ENCODE results near the gene C20orf141. TPM values are rescaled to one million over a fixed set of nuclear protein-coding genes. Genes with fewer than 3 reads are reported as not detected.

Gene C20orf141
- total and polyA plus RNA-seq, 2 experiments from 2014 or later: not detected

DNA sequence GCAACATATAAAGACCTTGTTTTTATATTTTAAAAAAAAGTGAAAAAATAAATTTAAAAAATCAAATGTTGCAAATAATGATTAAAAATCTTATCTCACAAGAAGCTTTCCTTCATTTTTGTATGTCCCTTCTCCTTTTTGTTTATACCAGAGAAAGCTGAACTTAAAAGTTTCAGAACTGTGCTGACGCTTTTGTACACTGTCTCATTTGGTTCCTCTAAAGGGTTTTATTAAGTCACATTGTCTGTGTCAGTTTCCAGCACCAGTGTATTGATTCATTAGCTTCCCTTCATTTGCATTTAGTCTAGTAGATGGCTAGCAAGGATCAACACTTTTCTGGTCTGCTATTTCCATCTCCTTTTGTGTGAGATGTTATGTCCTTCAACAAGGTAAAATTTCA is 19.0 kb downstream of the C20orf141 start:
- DNase-seq (ENCODE audit: low read depth in 1 of 2, low spot score in 1 of 2): no peak
- Histone ChIP-seq H3K4me1 (ENCODE audit: low read depth) (no peaks in the 10 kb centered on the region), H3K9me3 (ENCODE audit: low read depth) (no peaks in the 10 kb centered on the region), H3K27ac (no peak overlapping the region), H3K4me3 (no peak overlapping the region), H3K27me3 (peaks cover 8% of the 10 kb centered on the region), H3K36me3 (peaks cover 2% of the 10 kb centered on the region)
- no peak for TF ChIP-seq CTCF (IDR thresholded peaks at IDR 0.05; ENCODE audit: low read depth, low read length)

DNA sequence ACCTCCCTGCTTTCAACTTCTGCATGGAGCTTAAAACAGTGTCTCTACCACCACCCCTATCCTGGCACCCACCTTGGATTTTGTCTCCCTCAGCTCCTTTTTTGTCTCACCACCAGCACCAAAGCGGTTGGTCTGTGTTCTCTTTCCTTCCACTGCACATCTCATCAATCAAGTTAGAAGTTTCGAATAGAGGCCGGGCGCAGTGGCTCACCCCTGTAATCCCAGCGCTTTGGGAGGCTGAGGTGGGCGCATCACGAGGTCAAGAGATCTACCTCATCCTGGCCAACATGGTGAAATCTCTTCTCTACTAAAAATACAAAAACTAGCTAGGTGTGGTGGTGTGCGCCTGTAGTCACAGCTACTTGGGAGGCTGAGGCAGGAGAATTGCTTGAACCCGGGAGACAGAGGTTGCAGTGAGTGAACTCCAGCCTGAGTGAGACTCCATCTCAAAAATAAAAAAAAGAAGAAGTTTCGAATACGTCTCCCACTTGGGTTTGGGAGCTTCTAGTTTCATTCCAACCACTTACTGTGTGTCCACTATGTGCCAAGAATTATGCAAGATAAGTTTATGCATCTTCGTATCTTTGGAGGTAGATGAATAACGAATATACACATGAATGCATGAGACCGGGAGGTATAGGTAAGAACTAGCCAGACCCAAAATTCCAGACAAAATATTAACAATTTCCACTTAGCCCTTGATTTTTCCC is 19.8 kb downstream of the C20orf141 start:
- Histone ChIP-seq H3K27ac (no peak overlapping the region), H3K27me3 (peaks cover under 1% of the 10 kb centered on the region), H3K9me3 (ENCODE audit: low read depth) (no peaks in the 10 kb centered on the region), H3K4me1 (ENCODE audit: low read depth) (no peaks in the 10 kb centered on the region), H3K36me3 (peaks cover 2% of the 10 kb centered on the region), H3K4me3 (no peak overlapping the region)
- no peak for TF ChIP-seq CTCF (IDR thresholded peaks at IDR 0.05; ENCODE audit: low read depth, low read length)
- no peak for DNase-seq (ENCODE audit: low read depth in 1 of 2, low spot score in 1 of 2)

DNA sequence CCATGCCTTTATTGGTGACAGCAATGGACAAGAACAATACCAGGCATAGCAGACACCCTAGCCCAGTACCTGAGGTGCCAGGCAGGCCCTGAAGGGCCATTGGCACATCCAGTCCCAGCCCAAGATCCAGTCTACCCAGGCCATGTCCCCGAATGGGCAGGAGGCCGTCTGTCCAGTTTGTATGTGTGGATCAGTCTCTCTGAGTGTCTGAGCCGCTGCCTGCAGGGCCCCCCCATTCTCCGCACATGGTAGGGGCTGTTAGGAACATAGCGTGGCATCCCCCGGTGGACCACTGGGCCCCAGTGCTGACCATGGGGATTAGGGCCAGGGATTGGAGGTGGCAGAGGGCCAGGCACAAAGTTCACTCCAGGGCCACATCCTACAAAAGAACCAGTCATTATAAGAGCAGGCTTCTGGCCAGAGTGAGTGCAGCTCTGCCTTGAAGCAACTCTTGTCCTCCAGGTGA is 20.6 kb downstream of the C20orf141 start:
- Histone ChIP-seq H3K27ac (no peak overlapping the region), H3K36me3 (peaks cover 2% of the 10 kb centered on the region), H3K4me3 (no peak overlapping the region), H3K4me1 (ENCODE audit: low read depth) (no peaks in the 10 kb centered on the region), H3K27me3 (no peaks in the 10 kb centered on the region), H3K9me3 (ENCODE audit: low read depth) (no peaks in the 10 kb centered on the region)
- no peak for TF ChIP-seq CTCF (IDR thresholded peaks at IDR 0.05; ENCODE audit: low read depth, low read length)
- no peak for DNase-seq (ENCODE audit: low read depth in 1 of 2, low spot score in 1 of 2)

GRCh38 chr20:2836035-2836434 is 21.2 kb downstream of the C20orf141 start:
- no peak for DNase-seq (ENCODE audit: low read depth in 1 of 2, low spot score in 1 of 2)
- Histone ChIP-seq H3K9me3 (ENCODE audit: low read depth) (no peaks in the 10 kb centered on the region), H3K4me3 (no peak overlapping the region), H3K27ac (no peak overlapping the region), H3K36me3 (peaks cover 2% of the 10 kb centered on the region), H3K27me3 (no peaks in the 10 kb centered on the region), H3K4me1 (ENCODE audit: low read depth) (no peaks in the 10 kb centered on the region)
- no peak for TF ChIP-seq CTCF (IDR thresholded peaks at IDR 0.05; ENCODE audit: low read depth, low read length)

DNA sequence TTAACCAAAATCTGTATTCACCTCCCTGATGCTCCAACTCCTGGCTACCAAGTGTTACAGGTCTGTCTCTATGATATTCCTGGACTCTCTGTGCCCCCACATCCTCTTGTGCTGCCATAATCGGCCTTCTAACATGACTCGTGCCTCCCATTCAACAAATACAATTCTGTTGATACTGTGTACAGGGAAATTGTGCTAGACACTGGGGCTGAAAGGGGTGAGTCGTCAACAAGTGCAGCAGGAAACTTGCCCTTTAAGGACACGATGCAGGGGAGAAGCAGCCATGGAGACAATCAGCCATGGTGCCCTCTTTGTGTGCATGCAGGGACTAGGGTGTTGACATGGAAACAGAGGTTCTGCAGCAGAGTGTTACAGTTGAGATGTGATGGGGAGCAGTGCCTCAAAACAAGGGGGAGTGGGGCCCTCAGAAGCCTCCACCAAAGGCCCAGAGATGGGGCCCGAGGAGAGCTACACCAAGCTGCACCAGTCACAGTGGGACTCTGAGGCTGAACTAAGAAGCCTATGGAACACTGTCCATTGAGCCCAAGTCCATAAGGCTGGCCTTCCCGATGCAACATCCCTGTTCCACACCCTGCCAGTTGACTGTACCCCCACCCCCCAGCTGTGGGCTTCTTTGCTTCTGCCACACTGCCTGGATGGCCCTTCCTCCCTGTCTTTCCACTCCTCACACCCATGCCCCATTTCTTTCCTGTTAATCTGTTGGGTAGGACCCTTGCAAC is 22.6 kb downstream of the C20orf141 start:
- H3K36me3 ChIP-seq: peaks cover 2% of the 10 kb centered on the region
- DNase-seq (ENCODE audit: low read depth in 1 of 2, low spot score in 1 of 2): no peak
- no peak for TF ChIP-seq CTCF (IDR thresholded peaks at IDR 0.05; ENCODE audit: low read depth, low read length)

More for the DNA sequence above, 22.6 kb downstream of the C20orf141 start:
- Histone ChIP-seq H3K4me3 (no peak overlapping the region), H3K9me3 (ENCODE audit: low read depth) (no peaks in the 10 kb centered on the region), H3K27ac (no peak overlapping the region), H3K27me3 (no peaks in the 10 kb centered on the region), H3K4me1 (ENCODE audit: low read depth) (peaks cover 5% of the 10 kb centered on the region)
